ENCODE measurements around the gene TSPAN18.

TSPAN18 gene

GRCh38 chr11:44729063-44729462, 2.3 kb downstream of the TSPAN18 start:
- no peak for DNase-seq (ENCODE audit: low read depth)
- no peak overlapping the region for H3K4me3 ChIP-seq (ENCODE audit: low read depth, low read length)
- TF ChIP-seq CTCF (IDR thresholded peaks at IDR 0.05; ENCODE audit: low read depth, low read length, missing control alignments), result no peak

GRCh38 chr11:44729713-44730112, 3.0 kb downstream of the TSPAN18 start:
- H3K4me3 ChIP-seq (ENCODE audit: low read depth, low read length), result no peak overlapping the region
- no peak for DNase-seq (ENCODE audit: low read depth)
- TF ChIP-seq CTCF (IDR thresholded peaks at IDR 0.05; ENCODE audit: low read depth, low read length, missing control alignments), result no peak

- TF ChIP-seq CTCF (IDR thresholded peaks at IDR 0.05; ENCODE audit: low read depth, low read length, missing control alignments), result no peak
- no peak overlapping the region for H3K4me3 ChIP-seq (ENCODE audit: low read depth, low read length)
- DNase-seq (ENCODE audit: low read depth), result no peak
Observed at GRCh38 chr11:44730775-44731174, 4.0 kb downstream of the TSPAN18 start.

- no peak for TF ChIP-seq CTCF (IDR thresholded peaks at IDR 0.05; ENCODE audit: low read depth, low read length, missing control alignments)
Observed at GRCh38 chr11:44731685-44732430, 5.1 kb downstream of the TSPAN18 start.

GRCh38 chr11:44732564-44732963, 5.8 kb downstream of the TSPAN18 start:
- DNase-seq (ENCODE audit: low read depth), result no peak
- TF ChIP-seq CTCF (IDR thresholded peaks at IDR 0.05; ENCODE audit: low read depth, low read length, missing control alignments), result no peak
- no peak overlapping the region for H3K4me3 ChIP-seq (ENCODE audit: low read depth, low read length)

More at GRCh38 chr11:44731685-44732430, 5.1 kb downstream of the TSPAN18 start:
- DNase-seq (ENCODE audit: low read depth), result no peak
- H3K4me3 ChIP-seq (ENCODE audit: low read depth, low read length), result no peak overlapping the region

- H3K4me3 ChIP-seq (ENCODE audit: low read depth, low read length), result no peak overlapping the region
- no peak for DNase-seq (ENCODE audit: low read depth)
- TF ChIP-seq CTCF (IDR thresholded peaks at IDR 0.05; ENCODE audit: low read depth, low read length, missing control alignments), result no peak
Observed at GRCh38 chr11:44733877-44734276, 7.1 kb downstream of the TSPAN18 start.

- H3K4me3 ChIP-seq (ENCODE audit: low read depth, low read length), result no peak overlapping the region
- no peak for DNase-seq (ENCODE audit: low read depth)
- TF ChIP-seq CTCF (IDR thresholded peaks at IDR 0.05; ENCODE audit: low read depth, low read length, missing control alignments), result no peak
Observed at GRCh38 chr11:44734843-44735381, 8.2 kb downstream of the TSPAN18 start.
